Endodermal cell (in vitro differentiated cells): ENCODE results near the gene CFAP52. TPM values are rescaled to one million over a fixed set of nuclear protein-coding genes. Genes with fewer than 3 reads are reported as not detected.

Source experiments
- DNase-seq: peaks from one replicate; pipeline ENCODE4 v3.0.0-alpha.2; 2017
- H3K27ac ChIP-seq: 2 replicates; pipeline ENCODE4 v1.5.1; 2013; ENCODE audit warnings: mild to moderate bottlenecking, low read depth, low read length, moderate library complexity
- H3K27me3 ChIP-seq: 2 replicates; pipeline ENCODE4 v1.6.1; 2013; ENCODE audit warnings: mild to moderate bottlenecking, low read length, moderate library complexity; ENCODE audit not compliant: insufficient read depth, control insufficient read depth, poor library complexity, severe bottlenecking
- H3K36me3 ChIP-seq: 2 replicates; pipeline ENCODE4 v1.7.0; 2013; ENCODE audit warnings: mild to moderate bottlenecking, low read length, moderate library complexity; ENCODE audit not compliant: control insufficient read depth, insufficient read depth
- H3K4me1 ChIP-seq: one replicate; pipeline ENCODE4 v1.7.0; 2013; ENCODE audit warnings: low read length; ENCODE audit not compliant: control insufficient read depth, insufficient read depth
- H3K4me3 ChIP-seq: 2 replicates; pipeline ENCODE4 v1.5.1; 2013; ENCODE audit warnings: mild to moderate bottlenecking, low read length, moderate library complexity
- H3K9ac ChIP-seq: 2 replicates; pipeline ENCODE4 v1.6.1; 2013; ENCODE audit warnings: mild to moderate bottlenecking, low read length, moderate library complexity; ENCODE audit not compliant: poor library complexity, severe bottlenecking; ENCODE audit errors: extremely low read depth
- H3K9me3 ChIP-seq: 2 replicates; pipeline ENCODE4 v1.6.1; 2013; ENCODE audit warnings: mild to moderate bottlenecking, low read length, moderate library complexity; ENCODE audit not compliant: control insufficient read depth
- H3K27ac Mint-ChIP-seq: 2 replicates; pipeline ENCODE4 v1.8.0; 2020; ENCODE audit warnings: mixed read lengths
- H3K27me3 Mint-ChIP-seq: 2 replicates; pipeline ENCODE4 v1.8.0; 2021; ENCODE audit warnings: mild to moderate bottlenecking, mixed read lengths; ENCODE audit not compliant: insufficient read depth
- H3K36me3 Mint-ChIP-seq: 2 replicates; pipeline ENCODE4 v1.8.0; 2020; ENCODE audit warnings: low read depth, mixed read lengths
- H3K4me1 Mint-ChIP-seq: 2 replicates; pipeline ENCODE4 v1.8.0; 2020; ENCODE audit warnings: mixed read lengths
- H3K4me3 Mint-ChIP-seq: 2 replicates; pipeline ENCODE4 v1.8.0; 2020; ENCODE audit warnings: mild to moderate bottlenecking, moderate library complexity, mixed read lengths
- H3K9me3 Mint-ChIP-seq: 2 replicates; pipeline ENCODE4 v1.8.0; 2020; ENCODE audit warnings: mild to moderate bottlenecking, mixed read lengths
- WGBS, 2 experiments: methylation state at CpG; one replicate each; pipeline versions ENCODE4 v1.1.5 to v1.1.7; 2013; ENCODE audit warnings: missing lambda C conversion rate in 2 of 2, mixed read lengths in 1 of 2; ENCODE audit not compliant: insufficient coverage in 1 of 2, insufficient read length in 1 of 2; 5-methylcytosine and 5-hydroxymethylcytosine counted together
- total RNA-seq, 2 donors: library from RNA; stranded (reverse); fragmentation: NEBNext Ultra II Directional in 1 of 2; extraction: Animal tissue kit (Norgen Biotek cat#: 25700) in 1 of 2; gene quantifications; 2 replicates in 1 of 2; 3 replicates in 1 of 2; pipeline ENCODE4 v1.2.1, GENCODE V29; 2021
- TF ChIP-seq, protein P1 (sequence below): fragments of 200-600 bp; sonication (generic); conservative IDR thresholded peaks from 2 replicates; pipeline ENCODE4 v1.5.0; 2021; ENCODE audit warnings: antibody characterized with exemption, mild to moderate bottlenecking

The CFAP52 gene
- total RNA-seq, 2 donors from 2014 or later = 0.29 to 0.51 TPM

DNA sequence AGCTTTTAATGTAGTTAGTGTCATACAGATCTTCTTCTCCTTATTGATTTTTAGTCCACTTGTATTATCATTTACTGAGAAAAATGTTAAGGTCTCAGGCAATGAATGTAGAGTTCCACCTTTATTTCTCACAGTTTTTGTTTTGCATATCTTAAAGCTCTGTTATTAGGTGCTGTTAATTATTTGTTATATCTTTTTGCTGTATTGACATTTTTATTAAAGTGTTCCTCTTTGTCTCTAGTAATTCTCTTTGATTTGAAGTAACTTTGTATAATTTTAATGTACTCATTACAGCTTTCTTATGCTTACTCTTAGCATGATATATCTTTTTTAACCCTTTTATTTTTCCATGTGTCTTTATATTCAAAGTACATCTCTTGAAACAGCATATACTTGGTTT, 46.5 kb downstream of the CFAP52 start:
- Histone ChIP-seq H3K4me3 (no peak overlapping the region), H3K27me3 (no peaks in the 10 kb centered on the region), H3K36me3 (no peaks in the 10 kb centered on the region), H3K4me1 (no peaks in the 10 kb centered on the region), H3K27ac (no peak overlapping the region), H3K9me3 (peaks cover 7% of the 10 kb centered on the region), H3K9ac (no peak overlapping the region)
- peaks cover 4% of the 10 kb centered on the region for H3K27me3 Mint-ChIP-seq
- H3K4me1 Mint-ChIP-seq = no peaks in the 10 kb centered on the region
- TF ChIP-seq, protein P1, sequence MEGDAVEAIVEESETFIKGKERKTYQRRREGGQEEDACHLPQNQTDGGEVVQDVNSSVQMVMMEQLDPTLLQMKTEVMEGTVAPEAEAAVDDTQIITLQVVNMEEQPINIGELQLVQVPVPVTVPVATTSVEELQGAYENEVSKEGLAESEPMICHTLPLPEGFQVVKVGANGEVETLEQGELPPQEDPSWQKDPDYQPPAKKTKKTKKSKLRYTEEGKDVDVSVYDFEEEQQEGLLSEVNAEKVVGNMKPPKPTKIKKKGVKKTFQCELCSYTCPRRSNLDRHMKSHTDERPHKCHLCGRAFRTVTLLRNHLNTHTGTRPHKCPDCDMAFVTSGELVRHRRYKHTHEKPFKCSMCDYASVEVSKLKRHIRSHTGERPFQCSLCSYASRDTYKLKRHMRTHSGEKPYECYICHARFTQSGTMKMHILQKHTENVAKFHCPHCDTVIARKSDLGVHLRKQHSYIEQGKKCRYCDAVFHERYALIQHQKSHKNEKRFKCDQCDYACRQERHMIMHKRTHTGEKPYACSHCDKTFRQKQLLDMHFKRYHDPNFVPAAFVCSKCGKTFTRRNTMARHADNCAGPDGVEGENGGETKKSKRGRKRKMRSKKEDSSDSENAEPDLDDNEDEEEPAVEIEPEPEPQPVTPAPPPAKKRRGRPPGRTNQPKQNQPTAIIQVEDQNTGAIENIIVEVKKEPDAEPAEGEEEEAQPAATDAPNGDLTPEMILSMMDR = no peak
- no peak overlapping the region for H3K27ac Mint-ChIP-seq
- DNase-seq = no peak
- H3K4me3 Mint-ChIP-seq = no peak overlapping the region
- no peaks in the 10 kb centered on the region for H3K36me3 Mint-ChIP-seq
- peaks cover 17% of the 10 kb centered on the region for H3K9me3 Mint-ChIP-seq

DNA sequence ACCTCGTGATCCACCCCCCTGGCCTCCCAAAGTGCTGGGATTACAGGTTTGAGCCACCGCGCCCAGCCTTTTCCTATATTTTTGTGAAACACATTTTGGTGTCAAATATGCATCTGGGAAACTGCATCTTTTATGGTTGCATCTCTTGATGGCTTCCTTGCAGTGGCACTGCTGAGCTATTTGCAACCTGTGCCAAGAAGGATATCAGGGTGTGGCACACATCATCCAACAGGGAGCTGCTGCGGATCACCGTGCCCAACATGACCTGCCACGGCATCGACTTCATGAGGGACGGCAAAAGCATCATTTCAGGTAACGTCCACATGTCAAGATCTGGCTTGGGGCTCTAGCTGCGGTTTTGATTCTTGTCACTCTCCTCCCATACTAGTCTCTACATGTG, 52.1 kb downstream of the CFAP52 start:
- TF ChIP-seq, protein P1 = no peak
- 95 to 98% methylated on average over 8 to 10 of the region's 10 CpGs for WGBS, 2 experiments
- peaks cover 3% of the 10 kb centered on the region for H3K9me3 Mint-ChIP-seq
- no peaks in the 10 kb centered on the region for H3K4me1 Mint-ChIP-seq
- H3K27ac Mint-ChIP-seq = no peak overlapping the region
- H3K27me3 Mint-ChIP-seq = peaks cover 17% of the 10 kb centered on the region
- H3K9ac ChIP-seq = no peak overlapping the region
- no peaks in the 10 kb centered on the region for H3K27me3 ChIP-seq
- no peaks in the 10 kb centered on the region for H3K36me3 Mint-ChIP-seq
- no peaks in the 10 kb centered on the region for H3K4me1 ChIP-seq
- no peaks in the 10 kb centered on the region for H3K9me3 ChIP-seq
- no peaks in the 10 kb centered on the region for H3K36me3 ChIP-seq
- no peak overlapping the region for H3K4me3 Mint-ChIP-seq
- no peak for DNase-seq
- H3K27ac ChIP-seq = no peak overlapping the region
- H3K4me3 ChIP-seq = no peak overlapping the region

DNA sequence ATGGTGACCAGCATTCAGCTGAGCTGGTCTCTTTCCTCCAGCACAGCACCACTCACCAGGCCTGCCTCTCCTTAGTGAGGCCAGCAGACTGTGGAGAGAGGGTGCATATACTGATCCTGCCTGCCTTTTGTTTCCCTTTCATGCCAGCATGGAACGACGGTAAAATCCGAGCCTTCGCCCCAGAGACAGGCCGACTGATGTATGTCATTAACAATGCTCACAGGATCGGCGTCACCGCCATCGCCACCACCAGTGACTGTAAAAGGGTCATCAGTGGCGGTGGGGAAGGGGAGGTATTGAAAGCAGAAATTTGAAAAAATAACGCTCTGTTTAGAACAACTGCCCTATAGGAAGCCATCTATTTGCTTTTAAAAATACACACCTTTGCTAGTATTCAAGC, 56.3 kb downstream of the CFAP52 start:
- Histone ChIP-seq H3K4me1 (no peaks in the 10 kb centered on the region), H3K27me3 (peaks cover 5% of the 10 kb centered on the region), H3K27ac (no peak overlapping the region), H3K4me3 (no peak overlapping the region), H3K36me3 (no peaks in the 10 kb centered on the region), H3K9me3 (no peaks in the 10 kb centered on the region), H3K9ac (no peak overlapping the region)
- TF ChIP-seq, protein P1 = no peak
- no peak overlapping the region for H3K4me3 Mint-ChIP-seq
- peaks cover 15% of the 10 kb centered on the region for H3K27me3 Mint-ChIP-seq
- no peaks in the 10 kb centered on the region for H3K36me3 Mint-ChIP-seq
- no peaks in the 10 kb centered on the region for H3K4me1 Mint-ChIP-seq
- no peak overlapping the region for H3K27ac Mint-ChIP-seq
- no peak for DNase-seq
- WGBS, 2 experiments = 94 to 99% methylated on average over 10 to 11 of the region's 11 CpGs
- H3K9me3 Mint-ChIP-seq = no peaks in the 10 kb centered on the region
